HCT116 (cell line): ENCODE results near the gene HACD4. TPM values are rescaled to one million over a fixed set of nuclear protein-coding genes. Genes with fewer than 3 reads are reported as not detected.

Experiments
- ATAC-seq: fragments of 200-7000 bp; cut with Tn5 transposase; 2 replicates; pipeline ENCODE4 v1.9.1; 2020; ENCODE audit warnings: mild to moderate bottlenecking, moderate library complexity
- BruUV-seq: library from RNA; stranded (reverse); fragments of 400-500 nt; replicated peaks from 2 replicates; lab custom pipeline; 2021; lab: Mats Ljungman, UMichigan
- CTCF ChIA-PET: fragments of 300-600 bp; sonication (Branson Sonifier 250); formaldehyde crosslinking; loops from one replicate; lab custom pipeline; 2021; ENCODE audit warnings: antibody characterized with exemption; lab: Charles Lee
- POLR2A ChIA-PET: fragments of 300-600, 350-600 bp; sonication (Branson Sonifier 250); formaldehyde crosslinking; loops from one replicate; lab custom pipeline; 2021; ENCODE audit warnings: antibody characterized with exemption; lab: Charles Lee
- RAD21 ChIA-PET, 2 experiments: fragments of 300-600 bp; sonication (Branson Sonifier 250); formaldehyde crosslinking; loops; one replicate each; lab custom pipeline; 2023; ENCODE audit warnings: low total read pairs in 2 of 2; ENCODE audit not compliant: uncharacterized antibody in 2 of 2, unreplicated experiment in 2 of 2, low non-redundant PET in 1 of 2; lab: Charles Lee
- DNase-seq: peaks from one replicate; pipeline ENCODE4 v3.0.0-alpha.2; 2010; ENCODE audit warnings: low read depth, low spot score
- H2AFZ ChIP-seq: fragments of 200-600 bp; shearing (Covaris generic), sonication (generic); 2 replicates; pipeline ENCODE4 v1.6.1; 2017; ENCODE audit warnings: low read depth, mixed run types, mixed read lengths, antibody characterized with exemption, low read length; ENCODE audit not compliant: poor library complexity, severe bottlenecking
- H3K27ac ChIP-seq: 2 replicates; pipeline ENCODE4 v1.5.1; 2012; ENCODE audit warnings: low read depth, low read length
- H3K27me3 ChIP-seq: fragments of 200-600 bp; sonication (generic); 2 replicates; pipeline ENCODE4 v1.6.1; 2016; ENCODE audit warnings: mixed run types, low read length, mixed read lengths; ENCODE audit not compliant: insufficient read depth
- H3K36me3 ChIP-seq, 2 experiments: fragments of 200-500 bp in 1 of 2; fragments of 200-600 bp in 1 of 2; sonication (Bioruptor generic) in 1 of 2; sonication (generic) in 1 of 2; 2 replicates each; pipeline versions ENCODE4 v1.5.1 to v1.6.1; 2014 to 2016; ENCODE audit warnings: low read length in 2 of 2, inconsistent platforms in 1 of 2, mixed read lengths in 1 of 2, mixed run types in 1 of 2; ENCODE audit not compliant: insufficient read depth in 2 of 2, control insufficient read depth in 1 of 2
- H3K4me1 ChIP-seq, 2 experiments: fragments of 200-600 bp in 1 of 2; sonication (generic) in 1 of 2; 2 replicates each; pipeline versions ENCODE4 v1.5.1 to v1.6.1; 2012 to 2017; ENCODE audit warnings: low read length in 2 of 2, inconsistent platforms in 1 of 2, mild to moderate bottlenecking in 1 of 2, mixed read lengths in 1 of 2, mixed run types in 1 of 2, moderate library complexity in 1 of 2; ENCODE audit not compliant: insufficient read depth in 2 of 2, control insufficient read depth in 1 of 2
- H3K4me2 ChIP-seq: fragments of 200-600 bp; sonication (generic); 2 replicates; pipeline ENCODE4 v1.6.1; 2017; ENCODE audit warnings: mixed run types, low read length, mixed read lengths
- H3K4me3 ChIP-seq, 2 experiments: fragments of 200-600 bp in 1 of 2; sonication (generic) in 1 of 2; replicated peaks in 1 of 2; 2 replicates each; pipeline ENCODE4 v1.5.1; 2011 to 2016; ENCODE audit warnings: low read length in 2 of 2, control low read depth in 1 of 2, low read depth in 1 of 2, mild to moderate bottlenecking in 1 of 2, mixed read lengths in 1 of 2, mixed run types in 1 of 2
- H3K79me2 ChIP-seq: fragments of 200-600 bp; sonication (generic); 2 replicates; pipeline ENCODE4 v1.6.1; 2017; ENCODE audit warnings: mild to moderate bottlenecking, mixed run types, low read length, moderate library complexity, mixed read lengths; ENCODE audit not compliant: insufficient read depth
- H3K9ac ChIP-seq: fragments of 200-600 bp; sonication (generic); 2 replicates; pipeline ENCODE4 v1.6.1; 2016; ENCODE audit warnings: low read length, mixed read lengths
- H3K9me2 ChIP-seq: fragments of 200-600 bp; sonication (generic), shearing (Covaris generic); 2 replicates; pipeline ENCODE4 v1.6.1; 2017; ENCODE audit warnings: mixed run types, mild to moderate bottlenecking, moderate library complexity; ENCODE audit not compliant: insufficient read depth
- H3K9me3 ChIP-seq, 2 experiments: fragments of 200-500 bp in 1 of 2; fragments of 200-600 bp in 1 of 2; sonication (Bioruptor generic) in 1 of 2; sonication (generic) in 1 of 2; 2 replicates each; pipeline ENCODE4 v1.6.1; 2014 to 2017; ENCODE audit warnings: low read length in 2 of 2, mixed read lengths in 2 of 2, inconsistent platforms in 1 of 2, low read depth in 1 of 2, mild to moderate bottlenecking in 1 of 2, mixed run types in 1 of 2, moderate library complexity in 1 of 2; ENCODE audit not compliant: control insufficient read depth in 1 of 2, insufficient read depth in 1 of 2
- H4K20me1 ChIP-seq: fragments of 200-600 bp; sonication (generic), shearing (Covaris generic); 2 replicates; pipeline ENCODE4 v1.6.1; 2017; ENCODE audit warnings: mixed run types, mild to moderate bottlenecking, moderate library complexity; ENCODE audit not compliant: insufficient read depth
- EGR1 ChIP-seq: IDR thresholded peaks from 2 replicates; pipeline ENCODE4 v1.6.1; 2012; ENCODE audit warnings: low read depth
- ELF1 ChIP-seq: IDR thresholded peaks from 2 replicates; pipeline ENCODE4 v1.6.1; 2012; ENCODE audit warnings: low read depth, borderline replicate concordance
- EZH2 ChIP-seq: fragments of 200-600 bp; sonication (generic); IDR thresholded peaks from 2 replicates; pipeline ENCODE4 v1.6.1; 2017; ENCODE audit warnings: antibody characterized with exemption, mixed run types
- EZH2phosphoT487 ChIP-seq: fragments of 200-600 bp; IDR thresholded peaks from 2 replicates; pipeline ENCODE4 v1.6.1; 2018; ENCODE audit warnings: antibody characterized with exemption, borderline replicate concordance
- POLR2AphosphoS5 ChIP-seq: IDR thresholded peaks from 2 replicates; pipeline ENCODE4 v1.6.1; 2011; ENCODE audit warnings: mild to moderate bottlenecking, low read depth, low read length, moderate library complexity
- RAD21 ChIP-seq: IDR thresholded peaks from 2 replicates; pipeline ENCODE4 v1.6.1; 2012; ENCODE audit warnings: low read depth, mild to moderate bottlenecking
- TCF7L2 ChIP-seq: IDR thresholded peaks from 2 replicates; pipeline ENCODE4 v1.7.0; 2011; ENCODE audit warnings: borderline replicate concordance, inconsistent platforms; ENCODE audit not compliant: insufficient read depth, insufficient read length; ENCODE audit errors: extremely low read depth
- YY1 ChIP-seq: IDR thresholded peaks from 2 replicates; pipeline ENCODE4 v1.6.1; 2011; ENCODE audit warnings: low read length, low read depth, moderate library complexity, mild to moderate bottlenecking; ENCODE audit not compliant: insufficient replicate concordance; ENCODE audit errors: extremely low read depth
- ZNF274 ChIP-seq: fragments of 200-500 bp; sonication (Bioruptor generic); IDR thresholded peaks from 2 replicates; pipeline ENCODE4 v1.6.1; 2014; ENCODE audit warnings: mild to moderate bottlenecking, low read depth, low read length, inconsistent platforms
- intact Hi-C: fragments of 100-400 bp; cut with micrococcal nuclease; formaldehyde crosslinking; loops from 2 replicates; pipeline ENCODE4 v1.10.0; 2022
- total RNA-seq: library from RNA; stranded (reverse); gene quantifications from one replicate; pipeline ENCODE4 v1.2.1, GENCODE V29; 2021; ENCODE audit not compliant: unreplicated experiment
- TF ChIP-seq, protein P1 (sequence below): IDR thresholded peaks from 2 replicates; pipeline ENCODE4 v1.6.1; 2012
- TF ChIP-seq, protein P2 (sequence below): IDR thresholded peaks from 2 replicates; pipeline ENCODE4 v1.6.1; 2012
- TF ChIP-seq, protein P3 (sequence below): IDR thresholded peaks from 2 replicates; pipeline ENCODE4 v1.6.1; 2011; ENCODE audit warnings: mild to moderate bottlenecking, low read length, moderate library complexity; ENCODE audit not compliant: insufficient replicate concordance; ENCODE audit errors: extremely low read depth

Gene HACD4
- total RNA-seq, 1 experiment from 2014 or later, result not detected

DNA sequence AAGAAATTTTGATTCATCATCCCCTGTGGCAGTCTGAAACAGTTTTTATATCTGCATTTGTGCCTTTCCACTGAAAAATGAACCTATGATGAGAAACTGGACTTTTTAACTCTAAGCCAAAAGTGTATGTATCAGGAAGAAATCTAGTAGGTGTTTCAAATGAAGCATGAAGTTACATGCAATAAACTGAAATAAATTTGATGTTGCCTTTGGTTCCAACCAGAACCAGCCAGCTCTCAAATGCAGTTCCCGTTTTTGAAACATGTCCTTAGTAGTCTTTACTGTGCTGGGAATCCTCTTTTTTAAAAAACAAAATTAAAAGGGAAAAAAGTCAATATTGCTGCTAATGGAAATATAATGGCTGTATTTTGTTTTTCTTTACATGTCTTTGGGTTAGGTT lies 43.9 kb downstream of the HACD4 start:
- intact Hi-C loops, result no loop called here
- Histone ChIP-seq H3K4me2 (no peak overlapping the region), H3K9me2 (no peaks in the 10 kb centered on the region), H3K9ac (no peak overlapping the region), H3K27ac (no peak overlapping the region), H3K9me3 (no peaks in the 10 kb centered on the region), H2AFZ (no peak overlapping the region), H3K4me3 (no peak overlapping the region), H3K36me3 (no peaks in the 10 kb centered on the region), H3K79me2 (no peaks in the 10 kb centered on the region), H3K27me3 (no peaks in the 10 kb centered on the region), H4K20me1 (no peaks in the 10 kb centered on the region), H3K4me1 (no peaks in the 10 kb centered on the region)
- ChIA-PET RAD21 (no interaction called here), CTCF (no interaction called here), POLR2A (no interaction called here)
- DNase-seq (no peak), ATAC-seq (no peak)
- BruUV-seq, result no TSS peak
- no peak for TF ChIP-seq POLR2AphosphoS5
- no peak for TF ChIP-seq EZH2phosphoT487
- no peak for TF ChIP-seq TCF7L2
- no peak for TF ChIP-seq RAD21
- no peak for TF ChIP-seq EGR1
- no peak for TF ChIP-seq ZNF274
- TF ChIP-seq, protein P1, sequence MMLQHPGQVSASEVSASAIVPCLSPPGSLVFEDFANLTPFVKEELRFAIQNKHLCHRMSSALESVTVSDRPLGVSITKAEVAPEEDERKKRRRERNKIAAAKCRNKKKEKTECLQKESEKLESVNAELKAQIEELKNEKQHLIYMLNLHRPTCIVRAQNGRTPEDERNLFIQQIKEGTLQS, result no peak
- TF ChIP-seq, protein P2, sequence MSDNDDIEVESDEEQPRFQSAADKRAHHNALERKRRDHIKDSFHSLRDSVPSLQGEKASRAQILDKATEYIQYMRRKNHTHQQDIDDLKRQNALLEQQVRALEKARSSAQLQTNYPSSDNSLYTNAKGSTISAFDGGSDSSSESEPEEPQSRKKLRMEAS, result no peak
- TF ChIP-seq EZH2, result no peak
- no peak for TF ChIP-seq ELF1
- TF ChIP-seq YY1, result no peak
- TF ChIP-seq, protein P3, sequence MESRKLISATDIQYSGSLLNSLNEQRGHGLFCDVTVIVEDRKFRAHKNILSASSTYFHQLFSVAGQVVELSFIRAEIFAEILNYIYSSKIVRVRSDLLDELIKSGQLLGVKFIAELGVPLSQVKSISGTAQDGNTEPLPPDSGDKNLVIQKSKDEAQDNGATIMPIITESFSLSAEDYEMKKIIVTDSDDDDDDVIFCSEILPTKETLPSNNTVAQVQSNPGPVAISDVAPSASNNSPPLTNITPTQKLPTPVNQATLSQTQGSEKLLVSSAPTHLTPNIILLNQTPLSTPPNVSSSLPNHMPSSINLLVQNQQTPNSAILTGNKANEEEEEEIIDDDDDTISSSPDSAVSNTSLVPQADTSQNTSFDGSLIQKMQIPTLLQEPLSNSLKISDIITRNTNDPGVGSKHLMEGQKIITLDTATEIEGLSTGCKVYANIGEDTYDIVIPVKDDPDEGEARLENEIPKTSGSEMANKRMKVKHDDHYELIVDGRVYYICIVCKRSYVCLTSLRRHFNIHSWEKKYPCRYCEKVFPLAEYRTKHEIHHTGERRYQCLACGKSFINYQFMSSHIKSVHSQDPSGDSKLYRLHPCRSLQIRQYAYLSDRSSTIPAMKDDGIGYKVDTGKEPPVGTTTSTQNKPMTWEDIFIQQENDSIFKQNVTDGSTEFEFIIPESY, result no peak
